Stimulated activated CD4-positive, alpha-beta T cell treated with anti-CD3 and anti-CD28 coated beads, Interleukin-15, amount 100 ng/mL, for 24 hours (primary cell): Measurements from ENCODE around the gene POLR2J.
"Not testable (repeated sequence)": the region's sequence is repeated elsewhere in the genome, so short reads cannot be mapped to it uniquely, and the experiment has no call there.

Experiments
- DNase-seq: peaks from one replicate; pipeline ENCODE4 v3.0.0-alpha.2; 2020

POLR2J gene

DNA sequence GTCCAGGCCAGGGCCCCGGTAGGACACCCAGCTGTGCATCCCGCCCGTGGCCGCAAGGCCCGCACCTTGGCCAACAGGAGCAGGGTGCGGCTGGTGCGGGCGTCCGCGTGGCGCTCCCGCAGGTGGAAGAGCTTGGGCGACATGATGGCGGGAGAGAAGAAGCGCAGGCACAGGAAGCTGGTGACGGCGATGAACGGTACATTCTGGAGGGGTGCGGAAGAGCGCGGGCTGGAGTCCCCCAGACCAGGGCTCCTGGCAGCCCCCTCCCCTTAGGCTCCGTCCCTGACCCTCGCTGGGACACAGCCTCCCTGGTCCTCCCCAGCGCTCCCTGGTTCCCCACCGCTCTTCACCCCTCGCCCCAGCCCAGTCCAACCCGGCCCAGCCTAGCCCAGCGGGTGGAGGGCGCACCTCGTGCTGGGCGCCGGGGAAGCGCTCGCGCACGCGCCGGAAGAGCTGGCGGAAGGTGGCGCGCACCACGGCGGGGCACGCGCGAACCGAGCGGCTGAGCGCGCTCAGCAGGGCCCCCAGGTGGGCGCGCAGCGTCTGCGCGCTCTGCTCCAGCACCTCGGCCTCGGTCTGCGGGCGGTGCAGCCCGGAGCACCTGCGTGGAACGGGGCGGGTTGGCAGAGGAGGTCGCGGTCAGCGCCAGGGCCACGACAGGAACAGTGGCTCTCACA lies 15.9 kb upstream of the POLR2J start:
- DNase-seq, result not testable (repeated sequence)

DNA sequence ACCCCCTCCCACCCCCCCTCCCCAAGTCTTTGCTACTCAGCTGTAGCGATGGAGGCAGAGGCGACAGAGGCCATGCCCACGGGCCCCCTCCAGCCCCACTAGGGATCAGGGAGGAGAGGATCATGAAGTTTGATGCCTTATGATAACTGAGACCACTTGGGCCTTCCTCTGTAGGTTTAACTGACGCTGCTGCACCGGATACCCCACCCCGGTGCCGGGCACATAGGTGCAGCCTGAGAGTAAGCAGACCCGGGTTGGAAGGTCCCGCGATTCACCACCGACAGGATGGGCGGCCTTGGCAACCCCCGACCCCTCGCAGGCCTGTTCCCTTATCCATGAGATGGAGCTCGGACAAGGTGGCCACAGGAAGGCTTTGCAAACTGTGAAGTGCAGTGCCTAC lies 15.3 kb upstream of the POLR2J start:
- DNase-seq, result not testable (repeated sequence)

DNA sequence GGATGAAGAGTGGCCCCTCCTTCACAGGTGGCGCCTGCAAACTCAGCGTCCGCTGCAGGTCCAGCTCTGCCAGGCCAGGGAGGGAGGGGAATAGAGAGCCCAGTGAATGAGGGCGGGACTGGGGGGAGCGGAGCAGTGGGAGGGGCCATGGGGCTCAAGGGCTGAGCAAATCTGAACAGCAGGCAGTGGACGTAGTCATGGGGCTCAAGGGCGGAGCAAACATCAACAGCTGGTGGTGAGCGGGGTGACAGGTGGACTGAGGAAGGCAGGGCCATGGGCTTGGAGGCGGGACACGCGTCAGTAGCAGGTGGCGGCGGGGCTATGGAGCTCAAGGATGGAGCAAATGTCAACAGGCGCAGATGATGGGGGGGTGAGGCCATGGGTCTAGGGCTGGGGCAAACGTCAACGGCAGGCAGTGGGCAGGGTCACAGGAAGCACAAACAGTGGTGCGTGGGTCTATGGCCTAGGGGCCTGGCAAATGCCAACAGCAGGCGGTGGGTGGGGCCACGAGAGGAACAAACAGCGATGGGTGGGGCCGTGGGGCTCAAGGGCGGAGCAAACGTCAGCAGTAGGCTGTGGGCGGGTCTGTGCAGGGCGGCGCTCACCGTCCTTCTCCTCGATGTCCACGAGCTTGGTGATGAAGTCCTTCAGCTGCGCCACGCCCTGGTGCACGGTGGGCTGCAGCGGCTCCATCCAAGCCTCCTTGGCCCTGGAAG lies 14.7 kb upstream of the POLR2J start:
- not testable (repeated sequence) for DNase-seq

DNA sequence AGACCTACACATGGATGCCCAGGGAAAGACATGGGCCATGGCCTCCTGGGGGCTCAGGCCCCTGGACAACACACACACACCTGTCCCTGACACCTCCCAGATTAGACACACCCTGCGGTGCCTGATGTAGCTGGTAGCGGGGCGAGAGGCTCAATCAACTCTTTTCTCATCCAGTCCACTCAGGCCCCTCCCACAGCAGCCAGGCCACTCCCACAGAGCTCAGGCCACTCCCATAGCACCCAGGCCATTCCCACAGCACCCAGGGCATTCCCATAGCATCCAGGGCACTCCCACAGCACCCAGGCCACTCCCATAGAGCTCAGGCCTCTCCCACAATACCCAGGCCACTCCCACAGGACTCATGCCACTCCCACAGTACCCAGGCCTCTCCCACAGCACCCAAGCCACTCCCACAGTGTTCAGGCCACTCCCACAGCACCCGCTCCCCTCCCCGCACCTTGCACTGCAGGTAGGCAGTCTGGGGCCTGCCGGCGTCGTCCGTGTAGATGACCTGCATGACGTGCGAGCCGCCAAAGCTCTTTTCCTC lies 11.9 kb upstream of the POLR2J start:
- DNase-seq, result peak; percentile 73

DNA sequence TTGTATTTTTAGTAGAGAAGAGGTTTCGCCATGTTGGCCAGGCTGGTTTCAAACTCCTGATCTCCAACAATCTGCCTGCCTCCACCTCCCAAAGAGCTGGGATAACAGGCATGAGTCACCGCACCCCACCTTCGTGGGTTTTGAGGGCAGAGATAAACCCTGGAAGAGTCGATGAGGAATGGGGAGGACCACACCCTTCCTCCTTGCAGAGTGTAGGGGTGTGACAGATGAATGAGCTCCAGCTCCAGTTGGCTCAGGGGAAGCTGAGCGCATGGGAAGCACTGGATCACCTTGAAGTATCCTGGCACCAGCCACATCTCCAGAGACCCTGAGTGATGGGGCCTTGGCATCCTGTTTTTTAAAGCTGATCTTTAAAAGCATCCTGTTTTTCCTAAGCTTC lies 5.6 kb upstream of the POLR2J start:
- not testable (repeated sequence) for DNase-seq

DNA sequence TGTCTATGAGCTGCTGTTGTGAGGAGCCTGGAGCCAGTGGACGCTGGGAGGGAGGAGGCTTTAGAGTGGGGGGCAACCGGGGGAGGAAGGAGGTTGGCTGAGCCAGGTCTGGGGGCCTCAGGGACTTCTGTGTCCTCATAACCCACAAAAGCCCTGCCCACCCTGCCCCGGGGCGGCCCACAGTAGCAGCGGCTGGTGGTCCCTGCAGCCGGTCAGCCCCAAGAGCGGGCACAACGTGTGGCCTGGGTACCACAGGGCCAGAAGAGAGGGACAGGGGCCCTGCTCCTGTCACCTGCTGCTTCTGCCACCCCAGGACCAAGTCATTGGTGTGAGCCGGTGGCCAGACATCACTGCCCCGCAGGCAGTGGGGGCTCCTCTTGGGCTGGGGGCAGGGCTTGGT lies 3.2 kb upstream of the POLR2J start:
- not testable (repeated sequence) for DNase-seq

DNA sequence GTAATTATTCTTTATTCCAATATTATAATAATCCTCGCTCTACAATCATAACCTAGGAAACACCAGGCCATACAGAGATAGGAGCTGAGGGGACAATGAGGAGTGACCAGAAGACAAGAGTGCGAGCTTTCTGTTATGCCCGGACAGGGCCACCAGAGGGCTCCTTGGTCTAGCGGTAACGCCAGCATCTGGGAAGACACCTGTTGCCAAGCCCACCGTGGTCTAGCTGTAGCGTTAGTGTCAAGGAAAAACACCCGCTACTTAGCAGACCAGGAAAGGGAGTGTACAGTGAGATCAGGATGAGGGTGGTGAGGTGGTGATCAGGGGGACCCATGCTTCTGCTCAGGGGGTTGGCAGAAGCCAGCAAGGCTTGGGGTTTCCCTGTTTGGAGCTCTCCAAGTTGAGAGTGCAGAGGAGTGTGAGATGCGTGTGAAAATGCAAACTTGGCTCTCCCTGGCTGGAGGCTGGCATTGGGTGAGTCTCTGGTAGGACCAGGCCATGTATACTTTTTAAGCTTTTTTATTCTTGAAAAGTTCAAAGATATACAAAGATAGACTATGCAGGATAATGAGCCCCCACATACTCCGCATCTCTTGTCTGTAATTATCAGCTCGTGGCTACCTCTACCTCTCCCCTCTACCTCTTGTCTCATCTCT lies 1.4 kb upstream of the POLR2J start:
- peak; percentile 54 for DNase-seq

DNA sequence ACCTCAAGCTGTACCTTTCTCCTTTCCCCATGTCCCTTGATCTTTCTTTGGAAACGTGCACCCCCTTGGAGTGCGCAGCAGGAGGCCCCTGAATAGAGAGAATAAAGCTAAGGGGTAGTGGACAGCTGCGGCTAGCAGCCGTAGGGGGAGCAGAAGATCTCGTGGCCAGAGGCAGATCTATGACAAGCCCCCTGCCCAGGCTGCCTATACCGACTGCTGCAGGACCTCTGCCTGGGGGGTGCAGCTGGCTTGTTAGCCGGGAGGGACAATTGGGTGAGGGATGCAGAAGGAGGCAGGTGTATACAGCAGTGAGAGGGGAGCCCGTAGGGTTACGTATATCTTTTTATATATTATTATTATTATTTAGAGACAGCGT lies 475 bp upstream of the POLR2J start:
- not testable (repeated sequence) for DNase-seq

DNA sequence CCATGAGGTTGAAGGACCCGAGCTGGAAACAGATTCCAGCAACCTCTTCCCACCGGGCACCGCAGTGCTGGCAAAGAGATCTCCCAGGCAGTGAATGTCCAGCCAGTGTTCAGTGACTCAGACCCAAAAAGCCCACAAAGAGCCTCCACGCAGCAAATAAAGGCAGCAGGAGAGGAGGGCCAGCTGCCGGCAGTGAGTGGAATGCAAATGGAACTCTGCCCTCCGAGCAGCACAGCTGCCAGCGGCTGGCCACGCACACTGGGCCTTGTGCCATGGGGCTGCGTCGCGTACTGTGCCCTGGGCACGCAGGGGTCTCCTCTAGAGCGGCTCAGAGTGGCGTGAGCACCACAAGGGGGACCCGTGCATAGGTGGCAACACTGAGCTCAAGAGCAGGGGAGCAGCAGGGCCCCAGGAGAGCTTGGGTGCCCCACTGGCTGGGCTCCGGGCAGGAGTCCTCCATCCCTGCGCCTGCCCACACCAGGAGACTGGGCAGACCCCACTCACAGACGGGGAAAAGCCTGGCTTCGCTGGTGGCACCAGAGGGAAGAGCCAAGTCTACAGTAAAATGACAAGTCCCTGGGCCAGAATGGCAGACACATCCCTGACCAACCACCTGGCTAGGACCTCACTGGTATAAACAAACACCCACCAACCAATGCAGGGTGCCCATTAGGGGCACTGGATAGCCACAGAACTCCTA lies 3.8 kb downstream of the POLR2J start:
- not testable (repeated sequence) for DNase-seq

DNA sequence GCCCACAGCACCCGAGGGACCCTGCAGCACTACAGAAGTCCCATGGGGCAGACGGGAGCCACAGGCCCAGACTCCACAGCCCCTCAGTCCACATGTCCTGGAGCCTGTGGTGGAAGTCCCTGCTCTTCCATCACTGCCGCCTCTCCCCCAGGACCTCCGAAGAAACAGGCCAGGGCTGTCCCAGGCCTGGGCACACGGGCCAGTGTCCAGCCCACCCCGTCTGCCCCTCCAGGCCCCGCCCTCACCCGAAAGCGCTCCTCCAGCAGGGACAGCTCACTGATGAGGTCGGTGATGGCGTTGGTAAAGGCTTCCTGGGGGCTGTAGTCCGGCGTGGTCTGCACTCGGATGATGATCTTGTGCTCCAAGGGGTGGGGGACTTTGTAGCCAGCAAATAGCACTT lies 4.6 kb downstream of the POLR2J start:
- DNase-seq, result not testable (repeated sequence)

DNA sequence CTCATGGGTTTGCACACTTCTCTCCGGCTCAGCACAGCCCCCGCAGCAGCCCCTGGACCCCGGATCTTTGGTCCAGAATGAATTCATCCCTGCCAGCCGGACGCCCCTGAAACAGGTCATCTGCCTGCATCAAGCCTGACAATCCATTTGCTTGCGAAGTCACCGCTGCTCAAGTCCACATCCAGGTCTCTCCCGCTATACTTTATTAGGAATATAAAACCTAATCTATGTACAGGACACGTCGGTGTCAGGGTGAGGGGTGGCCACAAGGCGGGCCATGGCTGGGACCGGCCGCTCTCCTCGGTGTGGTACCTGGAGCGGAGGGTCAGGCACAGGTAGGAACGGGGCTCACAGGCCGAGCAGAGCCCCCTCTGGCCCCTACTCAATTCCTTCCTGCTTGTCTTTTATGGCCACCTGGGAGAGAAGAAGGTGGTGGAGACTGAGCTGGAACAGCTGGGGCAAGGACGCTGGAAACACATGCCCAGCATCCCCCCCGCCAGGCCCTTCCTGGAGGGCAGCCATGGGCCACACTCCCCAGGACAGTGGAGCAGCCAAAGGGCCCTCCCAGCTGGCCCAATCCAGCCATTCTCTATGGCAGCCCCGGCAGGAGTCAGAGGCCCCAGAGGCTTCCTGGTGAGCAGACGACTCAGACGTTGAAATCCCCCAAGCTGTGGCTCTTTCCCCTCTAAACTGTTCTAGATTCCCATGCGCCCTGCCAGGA lies 5.3 kb downstream of the POLR2J start:
- peak; percentile 1 for DNase-seq

DNA sequence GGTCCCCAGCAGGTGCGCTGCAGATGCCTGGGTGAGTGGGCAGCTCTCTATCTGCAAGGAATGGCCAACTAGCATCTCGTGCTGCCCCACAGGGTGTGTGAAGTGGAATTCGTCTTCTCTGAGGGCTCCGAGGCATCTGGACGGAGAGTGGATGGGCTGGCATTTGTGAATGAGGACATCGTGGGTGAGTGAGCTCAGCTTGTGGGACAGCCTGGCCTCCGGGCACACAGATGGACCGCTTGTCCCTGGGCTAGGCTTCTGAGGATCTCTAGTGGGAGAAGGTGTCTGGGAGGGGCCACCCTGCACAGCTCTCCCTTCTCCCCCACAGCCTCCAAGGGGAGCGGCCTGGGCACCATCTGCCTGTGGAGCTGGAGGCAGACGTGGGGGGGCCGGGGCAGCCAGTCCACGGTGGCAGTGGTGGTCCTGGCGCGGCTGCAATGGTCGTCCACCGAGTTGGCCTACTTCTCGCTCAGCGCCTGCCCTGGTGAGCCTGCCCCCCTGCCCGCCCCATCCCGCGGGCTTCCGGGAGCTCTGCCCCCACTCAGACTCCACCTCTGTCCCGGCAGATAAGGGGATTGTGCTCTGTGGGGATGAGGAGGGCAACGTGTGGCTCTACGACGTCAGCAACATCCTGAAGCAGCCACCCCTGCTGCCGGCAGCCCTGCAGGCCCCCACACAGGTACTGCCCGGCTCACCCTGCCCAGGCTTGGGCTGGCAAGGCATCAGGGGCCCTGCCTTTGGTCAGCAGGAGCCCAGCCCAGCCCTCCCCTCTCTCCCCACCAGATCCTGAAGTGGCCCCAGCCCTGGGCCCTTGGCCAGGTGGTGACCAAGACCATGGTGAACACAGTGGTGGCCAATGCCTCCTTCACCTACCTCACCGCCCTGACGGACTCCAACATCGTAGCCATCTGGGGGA lies 6.3 kb downstream of the POLR2J start:
- peak; percentile 1 for DNase-seq

DNA sequence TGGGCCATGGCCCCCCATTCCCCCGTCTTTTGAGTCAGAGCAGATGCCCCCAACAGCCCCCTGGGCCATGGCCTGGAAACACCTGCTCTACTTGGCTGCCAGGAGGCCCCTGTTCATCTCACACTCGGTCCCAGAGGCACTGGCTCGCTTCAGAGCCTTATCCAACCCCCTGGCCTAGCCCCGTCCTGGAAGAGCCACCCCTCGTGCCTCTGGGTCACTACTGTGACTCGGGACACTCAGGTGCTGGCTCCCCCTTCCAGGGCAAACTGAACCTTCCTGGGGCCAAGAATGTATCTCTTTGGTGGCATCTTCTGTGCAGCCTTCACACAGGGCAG lies 7.0 kb downstream of the POLR2J start:
- DNase-seq, result peak; percentile 1

DNA sequence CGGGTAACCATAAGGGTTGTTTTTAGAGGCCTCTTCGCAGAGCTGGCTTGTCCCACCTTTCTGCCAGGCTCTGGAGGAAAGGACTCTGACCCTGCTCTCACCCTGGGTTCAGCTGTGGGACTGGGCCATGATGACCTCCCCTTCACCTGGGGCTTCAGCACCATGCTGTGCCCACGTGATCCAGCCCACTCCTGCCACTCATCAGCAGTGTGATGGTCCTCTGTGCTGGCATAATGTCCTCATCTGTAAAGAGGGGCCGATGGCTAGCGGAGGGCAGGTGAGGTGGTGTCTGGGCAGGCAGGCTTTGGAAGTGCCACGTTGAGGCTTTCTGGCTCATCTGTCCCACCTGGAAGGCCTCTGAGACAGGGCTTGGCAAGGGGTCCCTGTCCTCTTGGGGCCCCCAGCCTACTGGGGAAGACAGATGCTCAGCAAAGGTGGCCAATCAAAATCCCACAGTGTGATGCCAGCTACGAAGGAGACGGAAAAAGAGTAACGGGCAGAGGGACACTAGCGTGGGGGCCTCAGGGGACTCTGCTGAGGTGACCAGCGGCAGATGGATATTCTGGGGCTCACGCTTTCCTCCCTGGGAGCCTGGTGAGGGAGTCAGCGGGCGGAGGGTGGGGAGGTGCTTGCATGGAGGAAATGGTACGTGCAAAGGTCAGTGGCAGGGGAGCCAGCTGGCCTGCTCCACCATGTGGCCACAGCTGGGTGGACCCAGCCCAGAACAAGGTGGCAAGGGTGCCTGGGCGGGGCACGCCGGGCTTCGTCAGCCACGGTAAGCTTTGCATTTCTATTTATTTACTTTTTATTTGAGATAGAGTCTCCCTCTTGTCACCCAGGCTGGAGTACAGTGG lies 8.5 kb downstream of the POLR2J start:
- no peak for DNase-seq

DNA sequence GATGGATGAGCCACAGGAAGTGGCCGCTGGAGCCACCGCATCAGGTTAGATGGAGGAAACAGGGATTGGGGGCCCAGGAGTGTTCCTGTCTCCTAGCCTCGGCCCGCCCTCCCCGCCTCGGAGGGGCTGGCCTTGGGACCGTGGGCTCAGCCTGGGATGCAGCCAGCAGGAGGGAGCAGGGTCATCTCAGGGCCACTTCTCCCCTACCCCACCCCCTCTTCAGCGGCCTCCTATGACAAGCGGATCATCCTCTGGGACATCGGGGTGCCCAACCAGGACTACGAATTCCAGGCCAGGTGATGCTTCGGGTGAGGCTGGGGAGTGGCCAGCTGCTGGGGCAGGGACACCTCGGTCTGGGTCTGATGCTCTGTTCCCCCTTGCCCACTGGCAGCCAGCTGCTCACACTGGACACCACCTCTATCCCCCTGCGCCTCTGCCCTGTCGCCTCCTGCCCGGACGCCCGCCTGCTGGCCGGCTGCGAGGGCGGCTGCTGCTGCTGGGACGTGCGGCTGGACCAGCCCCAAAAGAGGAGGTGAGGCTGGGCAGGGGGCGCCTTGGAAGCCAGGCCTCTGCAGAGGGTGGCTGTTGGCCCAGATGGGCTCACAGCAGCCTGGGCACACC lies 9.3 kb downstream of the POLR2J start:
- no peak for DNase-seq

DNA sequence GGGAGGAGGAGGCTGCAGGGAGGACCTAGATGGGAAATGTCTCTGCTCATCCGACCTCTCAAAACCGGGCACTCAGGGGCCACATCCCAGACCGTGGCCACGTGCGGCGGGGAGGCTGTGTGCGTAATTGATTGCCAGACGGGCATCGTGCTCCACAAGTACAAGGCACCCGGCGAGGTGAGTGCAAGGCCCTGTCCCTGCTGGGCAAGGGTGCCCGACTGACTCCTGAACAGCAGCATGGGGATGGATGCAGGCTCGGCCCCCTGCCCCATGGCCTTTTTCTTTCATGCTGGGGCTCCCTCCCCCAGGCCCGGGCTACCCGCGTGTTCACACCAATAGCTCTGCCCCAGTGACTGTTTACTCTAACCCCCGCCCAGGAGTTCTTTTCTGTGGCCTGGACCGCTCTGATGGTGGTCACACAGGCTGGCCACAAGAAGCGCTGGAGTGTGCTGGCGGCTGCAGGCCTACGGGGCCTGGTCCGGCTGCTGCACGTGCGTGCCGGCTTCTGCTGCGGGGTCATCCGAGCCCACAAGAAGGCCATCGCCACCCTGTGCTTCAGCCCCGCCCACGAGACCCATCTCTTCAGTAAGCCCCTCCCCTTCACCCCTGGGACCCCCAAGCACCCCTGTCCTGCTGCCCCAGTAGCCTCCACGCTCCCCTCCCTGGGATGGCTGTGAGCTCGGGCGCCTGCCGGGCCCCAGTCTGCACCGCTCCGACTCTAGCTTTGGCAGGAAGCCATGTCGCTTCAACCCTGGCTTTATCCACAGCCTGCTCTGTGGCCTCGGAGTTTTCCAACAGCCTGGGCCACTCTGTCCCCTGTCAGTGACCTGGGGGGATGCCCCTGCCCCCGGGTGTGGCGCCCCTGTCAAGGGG lies 10.0 kb downstream of the POLR2J start:
- DNase-seq, result no peak

DNA sequence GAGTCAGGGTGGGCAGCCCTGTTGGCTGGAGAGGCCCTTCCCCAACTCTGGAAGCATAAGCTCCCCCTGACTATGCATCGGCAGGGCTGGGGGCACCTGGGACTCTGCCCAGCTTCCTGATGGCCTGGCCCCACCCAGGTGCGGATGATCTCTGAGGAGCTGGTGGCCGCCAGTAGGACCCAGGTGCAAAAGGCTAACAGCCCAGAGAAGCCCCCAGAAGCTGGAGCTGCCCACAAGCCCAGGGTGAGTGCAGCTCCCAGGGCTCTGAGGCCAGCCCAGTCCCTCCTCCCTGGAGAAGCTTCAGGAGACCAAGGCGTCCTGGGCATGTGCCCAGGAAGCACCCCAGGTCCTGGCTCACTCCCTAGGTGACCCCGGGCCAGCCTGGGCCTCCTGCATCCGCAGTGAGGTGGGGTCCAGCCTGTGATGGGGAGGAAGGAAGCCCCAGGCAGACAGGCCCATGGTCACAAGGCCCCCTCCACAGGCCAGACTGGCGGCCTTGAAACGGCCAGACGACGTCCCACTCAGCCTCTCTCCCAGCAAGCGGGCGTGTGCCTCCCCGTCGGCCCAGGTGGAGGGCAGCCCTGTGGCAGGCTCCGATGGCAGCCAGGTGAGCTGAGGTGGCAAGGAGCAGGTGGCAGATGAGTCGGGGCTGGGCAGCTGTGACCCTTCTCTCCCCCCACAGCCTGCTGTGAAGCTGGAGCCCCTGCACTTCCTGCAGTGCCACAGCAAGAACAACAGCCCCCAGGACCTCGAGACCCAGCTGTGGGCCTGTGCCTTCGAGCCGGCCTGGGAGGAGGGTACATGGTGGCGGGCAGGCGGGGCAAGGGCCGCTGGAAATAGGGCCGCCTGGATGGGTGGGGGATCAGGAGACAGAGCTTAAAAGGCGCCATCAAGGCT lies 10.9 kb downstream of the POLR2J start:
- DNase-seq, result no peak

DNA sequence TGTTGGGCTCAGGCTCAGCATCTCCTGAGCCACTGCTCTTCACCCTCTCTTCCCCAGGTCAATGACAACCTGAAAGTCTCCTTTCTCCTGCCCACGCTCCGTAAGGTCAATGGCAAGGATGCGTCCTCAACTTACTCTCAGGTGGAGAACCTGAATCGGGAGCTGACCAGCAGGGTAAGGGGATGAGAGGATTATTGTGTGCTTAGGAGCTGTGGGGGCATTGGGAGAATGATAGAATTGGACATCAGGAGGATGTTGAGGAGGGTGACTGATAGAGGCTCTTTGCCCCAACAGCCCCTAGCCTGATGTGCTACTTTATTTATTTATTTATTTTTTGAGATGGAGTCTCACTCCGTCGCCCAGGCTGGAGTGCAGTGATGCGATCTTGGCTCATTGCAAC lies 12.6 kb downstream of the POLR2J start:
- no peak for DNase-seq
